SH-SY5Y (cell line): ENCODE measurements around the gene RNF7.

ENCODE experiments used
- GATA2 ChIP-seq: IDR thresholded peaks from 2 replicates; pipeline ENCODE4 v1.6.1; 2011; ENCODE audit warnings: mild to moderate bottlenecking, low read depth, low read length
- GATA3 ChIP-seq: IDR thresholded peaks from 2 replicates; pipeline ENCODE4 v1.6.1; 2011; ENCODE audit warnings: low read depth, mild to moderate bottlenecking, low read length, moderate library complexity

DNA sequence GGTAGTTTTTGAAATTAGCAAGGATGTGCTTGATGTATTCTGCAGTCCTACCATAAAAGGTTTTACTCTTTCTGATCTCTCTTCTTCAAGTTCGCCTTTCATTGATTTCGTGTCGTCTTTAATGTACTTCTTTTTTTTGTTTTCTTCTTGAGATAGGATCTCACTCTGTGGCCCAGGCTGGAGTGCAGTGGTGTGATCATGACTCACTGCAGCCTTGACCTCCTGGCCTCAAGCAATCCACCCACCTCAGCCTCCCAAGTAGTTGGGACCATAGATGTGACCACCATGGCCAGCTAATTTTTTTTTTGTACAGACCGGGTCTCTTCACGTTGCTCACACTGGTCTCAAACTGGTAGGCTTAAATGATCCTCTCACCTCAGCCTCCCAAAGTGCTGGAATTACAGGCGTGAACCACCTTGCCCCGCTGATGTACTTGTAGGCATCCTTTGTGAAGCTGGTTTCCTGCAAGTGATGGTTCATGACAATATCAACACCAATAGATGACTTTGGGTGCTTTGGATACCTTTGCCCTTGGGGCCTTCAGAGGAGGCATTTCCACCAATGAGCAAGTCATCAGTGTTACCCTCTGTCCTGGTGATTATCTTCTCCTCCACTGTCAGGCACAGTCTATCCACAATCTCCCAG lies 28.9 kb upstream of the RNF7 start:
- TF ChIP-seq GATA2 (no peak), GATA3 (no peak)
